ENCODE measurements around the gene ZNF530.

DNA sequence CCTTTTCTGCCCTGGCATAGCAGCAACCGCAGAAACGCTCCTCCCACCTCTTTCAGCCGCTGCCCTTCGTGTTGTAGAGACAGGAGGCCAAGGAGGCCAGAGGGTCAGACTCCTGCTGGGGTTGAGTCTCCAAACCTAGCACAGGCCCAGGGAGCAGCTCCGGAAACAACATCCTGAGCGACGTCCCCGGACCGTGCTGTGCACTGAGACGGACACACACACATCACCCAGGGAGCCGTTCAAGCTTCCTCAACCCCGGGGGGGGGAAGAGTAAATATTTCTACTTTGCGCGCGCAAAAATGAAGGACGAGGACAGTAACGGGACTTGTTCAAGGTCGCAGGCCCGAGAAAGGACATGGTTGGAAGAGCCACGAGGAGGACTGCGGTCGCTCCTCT, 40.7 kb upstream of the ZNF530 start:
- no peak for TF ChIP-seq POLR2A (IDR thresholded peaks at IDR 0.05)
- TF ChIP-seq, protein P1, sequence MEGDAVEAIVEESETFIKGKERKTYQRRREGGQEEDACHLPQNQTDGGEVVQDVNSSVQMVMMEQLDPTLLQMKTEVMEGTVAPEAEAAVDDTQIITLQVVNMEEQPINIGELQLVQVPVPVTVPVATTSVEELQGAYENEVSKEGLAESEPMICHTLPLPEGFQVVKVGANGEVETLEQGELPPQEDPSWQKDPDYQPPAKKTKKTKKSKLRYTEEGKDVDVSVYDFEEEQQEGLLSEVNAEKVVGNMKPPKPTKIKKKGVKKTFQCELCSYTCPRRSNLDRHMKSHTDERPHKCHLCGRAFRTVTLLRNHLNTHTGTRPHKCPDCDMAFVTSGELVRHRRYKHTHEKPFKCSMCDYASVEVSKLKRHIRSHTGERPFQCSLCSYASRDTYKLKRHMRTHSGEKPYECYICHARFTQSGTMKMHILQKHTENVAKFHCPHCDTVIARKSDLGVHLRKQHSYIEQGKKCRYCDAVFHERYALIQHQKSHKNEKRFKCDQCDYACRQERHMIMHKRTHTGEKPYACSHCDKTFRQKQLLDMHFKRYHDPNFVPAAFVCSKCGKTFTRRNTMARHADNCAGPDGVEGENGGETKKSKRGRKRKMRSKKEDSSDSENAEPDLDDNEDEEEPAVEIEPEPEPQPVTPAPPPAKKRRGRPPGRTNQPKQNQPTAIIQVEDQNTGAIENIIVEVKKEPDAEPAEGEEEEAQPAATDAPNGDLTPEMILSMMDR (IDR thresholded peaks at IDR 0.05) = no peak
